WTC11 (cell line): Measurements from ENCODE around the gene RABEP1. TPM values are rescaled to one million over a fixed set of nuclear protein-coding genes. Genes with fewer than 3 reads are reported as not detected.

Experiments
- ATAC-seq: fragments of 200-7000 bp; cut with Tn5 transposase; 2 replicates; pipeline ENCODE4 v1.10.0; 2021; ENCODE audit warnings: mild to moderate bottlenecking, moderate library complexity
- CTCF ChIA-PET: fragments of 300-600 bp; sonication (Branson Sonifier 250); formaldehyde crosslinking; loops from one replicate; lab custom pipeline; 2021; ENCODE audit warnings: antibody characterized with exemption; lab: Charles Lee
- POLR2A ChIA-PET: fragments of 350-600 bp; sonication (Branson Sonifier 250); formaldehyde crosslinking; loops from one replicate; lab custom pipeline; 2021; ENCODE audit warnings: antibody characterized with exemption; lab: Charles Lee
- DNase-seq: peaks from one replicate; pipeline ENCODE4 v3.0.0; 2021; ENCODE audit warnings: low spot score
- H3K27ac Mint-ChIP-seq: 2 replicates; pipeline ENCODE4 v1.8.0; 2021; ENCODE audit warnings: mixed read lengths
- H3K27me3 Mint-ChIP-seq: 2 replicates; pipeline ENCODE4 v1.8.0; 2021; ENCODE audit warnings: low read depth, mild to moderate bottlenecking, moderate library complexity, mixed read lengths
- H3K36me3 Mint-ChIP-seq: 2 replicates; pipeline ENCODE4 v1.8.0; 2021; ENCODE audit warnings: mixed read lengths
- H3K4me1 Mint-ChIP-seq: 2 replicates; pipeline ENCODE4 v1.8.0; 2022; ENCODE audit warnings: mixed read lengths
- H3K4me3 Mint-ChIP-seq: 2 replicates; pipeline ENCODE4 v1.8.0; 2021; ENCODE audit warnings: mild to moderate bottlenecking, moderate library complexity, mixed read lengths
- H3K9me3 Mint-ChIP-seq: 2 replicates; pipeline ENCODE4 v1.8.0; 2021; ENCODE audit warnings: mixed read lengths
- ARID4B ChIP-seq: sonication (generic); formaldehyde crosslinking; IDR thresholded peaks from 2 replicates; pipeline ENCODE4 v1.8.0; 2023; ENCODE audit warnings: missing genetic modification reagents, mild to moderate bottlenecking, borderline replicate concordance
- CDX4 ChIP-seq: fragments of 250-450 bp; sonication (Bioruptor Pico); IDR thresholded peaks from 2 replicates; pipeline ENCODE4 v1.9.0; 2021; ENCODE audit warnings: moderate library complexity, mild to moderate bottlenecking, inconsistent platforms, borderline replicate concordance
- CTCF ChIP-seq: fragments of 200-600 bp; IDR thresholded peaks from 2 replicates; pipeline ENCODE4 v1.8.0; 2022; ENCODE audit warnings: antibody characterized with exemption
- FOXP4 ChIP-seq: sonication (generic); formaldehyde crosslinking; IDR thresholded peaks from 2 replicates; pipeline ENCODE4 v1.8.0; 2022; ENCODE audit warnings: mild to moderate bottlenecking, missing genetic modification reagents
- GRHL2 ChIP-seq: fragments of 250-450 bp; sonication (Bioruptor Pico); IDR thresholded peaks from 2 replicates; pipeline ENCODE4 v1.8.0; 2022; ENCODE audit warnings: mild to moderate bottlenecking, moderate library complexity; ENCODE audit not compliant: insufficient replicate concordance, severe bottlenecking
- MYBL2 ChIP-seq: sonication (generic); formaldehyde crosslinking; IDR thresholded peaks from 2 replicates; pipeline ENCODE4 v1.8.1; 2023; ENCODE audit warnings: mild to moderate bottlenecking, moderate library complexity, missing genetic modification reagents
- NR1H2 ChIP-seq: sonication (generic); formaldehyde crosslinking; IDR thresholded peaks from 2 replicates; pipeline ENCODE4 v1.9.0; 2021; ENCODE audit warnings: mild to moderate bottlenecking, moderate library complexity, missing genetic modification reagents
- OVOL2 ChIP-seq: fragments of 250-450 bp; sonication (Bioruptor Pico); IDR thresholded peaks from 2 replicates; pipeline ENCODE4 v1.9.0; 2021; ENCODE audit warnings: mild to moderate bottlenecking, borderline replicate concordance
- ZNF121 ChIP-seq: sonication (generic); formaldehyde crosslinking; IDR thresholded peaks from 2 replicates; pipeline ENCODE4 v1.8.0; 2023; ENCODE audit warnings: missing genetic modification reagents
- ZNF281 ChIP-seq: sonication (generic); formaldehyde crosslinking; IDR thresholded peaks from 2 replicates; pipeline ENCODE4 v1.8.0; 2023; ENCODE audit warnings: mild to moderate bottlenecking, missing genetic modification reagents
- ZNF317 ChIP-seq: sonication (generic); formaldehyde crosslinking; IDR thresholded peaks from 2 replicates; pipeline ENCODE4 v1.8.1; 2023; ENCODE audit warnings: low read depth, mild to moderate bottlenecking, moderate library complexity, missing genetic modification reagents, borderline replicate concordance
- ZNF423 ChIP-seq: fragments of 250-450 bp; sonication (Bioruptor Pico); IDR thresholded peaks from 2 replicates; pipeline ENCODE4 v2.1.2; 2022; ENCODE audit warnings: mild to moderate bottlenecking, moderate library complexity
- ZNF671 ChIP-seq: fragments of 250-450 bp; sonication (Bioruptor Pico); IDR thresholded peaks from 2 replicates; pipeline ENCODE4 v1.8.0; 2021; ENCODE audit warnings: mild to moderate bottlenecking
- total RNA-seq: library from RNA; stranded (reverse); gene quantifications from 3 replicates; pipeline ENCODE4 v1.2.3, GENCODE V29; 2021

RABEP1 gene
- total RNA-seq, 1 experiment from 2014 or later: 40.9 TPM

GRCh38 chr17:5247621-5248020 lies 34.5 kb upstream of the RABEP1 start (continued):
- TF ChIP-seq ZNF281 (CRISPR knock-in tag) (no peak), ZNF423 (CRISPR knock-in tag) (no peak), ARID4B (CRISPR knock-in tag) (no peak), ZNF317 (CRISPR knock-in tag) (no peak)

- DNase-seq (peak; percentile 16), ATAC-seq (peak; percentile 51; the same call in 1 of the 2 replicates)
- Mint-ChIP-seq H3K27me3 (no peaks in the 10 kb centered on the region), H3K36me3 (no peaks in the 10 kb centered on the region), H3K9me3 (no peaks in the 10 kb centered on the region), H3K4me1 (no peaks in the 10 kb centered on the region), H3K27ac (no peak overlapping the region), H3K4me3 (no peak overlapping the region)
- CTCF ChIA-PET: interaction anchor here (0.5 to 1.2 kb wide), 6 partner anchors 11 to 237 kb away, joined by 3 to 6 read pairs (median 3); partner anchors contain the start of gene C1QBP
- TF ChIP-seq NR1H2 (CRISPR knock-in tag) (no peak), OVOL2 (no peak), FOXP4 (no peak), ZNF121 (no peak), CDX4 (CRISPR knock-in tag) (no peak), ZNF671 (CRISPR knock-in tag) (no peak), GRHL2 (CRISPR knock-in tag) (no peak), MYBL2 (CRISPR knock-in tag) (no peak)
- POLR2A ChIA-PET: no interaction called here
These were observed 33.1 kb upstream of the RABEP1 start for GRCh38 chr17:5248821-5249479.

- no peak overlapping the region for H3K27ac Mint-ChIP-seq
- H3K27me3 Mint-ChIP-seq: no peaks in the 10 kb centered on the region
- H3K4me1 Mint-ChIP-seq: peaks cover 5% of the 10 kb centered on the region; the same call in 1 of the 2 replicates
- TF ChIP-seq OVOL2: no peak
- peak; percentile 37; the same call in 1 of the 2 replicates for TF ChIP-seq CTCF
- TF ChIP-seq, all 79 proteins: peak for 1
- Mint-ChIP-seq H3K36me3 (no peaks in the 10 kb centered on the region), H3K4me3 (no peak overlapping the region), H3K9me3 (no peaks in the 10 kb centered on the region)
- CTCF ChIA-PET: interaction anchor here (0.7 to 0.9 kb wide), 2 partner anchors 88 to 123 kb away, joined by 3 read pairs; no protein-coding TSS in a partner anchor
- POLR2A ChIA-PET: no interaction called here
- ATAC-seq: peak; percentile 83
- peak; percentile 61 for DNase-seq
These were observed 32.5 kb upstream of the RABEP1 start for GRCh38 chr17:5249615-5250014.
